ENCODE measurements around the gene ANKRD40CL.
"Not testable (repeated sequence)": the region's sequence is repeated elsewhere in the genome, so short reads cannot be mapped to it uniquely, and the experiment has no call there.

Gene ANKRD40CL

DNA sequence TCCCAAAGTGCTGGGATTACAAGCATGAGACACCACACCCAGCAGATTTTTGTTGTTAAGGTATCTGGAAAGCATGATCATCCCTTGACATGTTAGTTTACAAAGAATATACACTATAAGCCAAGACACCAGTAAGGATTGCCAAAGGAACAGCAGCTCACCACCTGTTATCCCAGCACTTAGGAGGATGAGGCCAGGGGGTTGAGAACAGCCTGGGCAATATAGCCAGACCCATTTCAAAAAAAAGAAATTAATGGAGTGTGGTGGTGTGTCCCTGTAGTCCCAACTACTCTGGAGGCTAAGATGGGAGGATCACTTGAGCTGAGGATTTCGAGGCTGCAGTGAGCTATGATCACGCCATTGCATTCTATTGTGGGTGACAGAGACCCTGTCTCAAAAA, 5.1 kb downstream of the ANKRD40CL start:
- DNase-seq (ENCODE audit: low read depth in 2 of 2): no peak

DNA sequence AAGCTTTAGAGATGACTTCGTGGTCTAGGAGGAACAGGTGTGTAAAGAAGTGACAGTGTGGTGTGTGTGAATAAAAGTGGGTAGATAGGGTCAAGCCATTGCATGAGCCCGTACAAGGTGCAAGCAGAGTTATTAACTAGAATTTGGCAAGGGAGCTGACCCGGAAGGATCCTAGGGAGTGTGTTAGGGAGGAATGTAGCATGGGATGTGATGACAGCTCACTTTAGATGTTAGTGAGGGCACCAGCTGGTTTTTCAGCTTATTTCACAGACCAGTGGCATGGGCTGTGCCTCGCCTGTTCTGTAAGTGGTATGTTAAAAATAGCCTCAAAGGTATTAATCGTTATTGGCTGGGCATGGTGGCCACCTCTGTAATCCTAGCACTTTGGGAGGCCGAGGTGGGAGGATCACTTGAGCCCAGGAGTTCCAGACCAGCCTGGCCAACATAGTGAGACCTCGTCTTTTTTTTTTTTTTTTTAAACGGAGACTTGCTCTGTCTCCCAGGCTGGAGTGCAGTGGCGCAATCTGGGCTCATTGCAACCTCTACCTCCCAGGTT, 8.3 kb downstream of the ANKRD40CL start:
- DNase-seq (ENCODE audit: low read depth in 2 of 2): no peak

DNA sequence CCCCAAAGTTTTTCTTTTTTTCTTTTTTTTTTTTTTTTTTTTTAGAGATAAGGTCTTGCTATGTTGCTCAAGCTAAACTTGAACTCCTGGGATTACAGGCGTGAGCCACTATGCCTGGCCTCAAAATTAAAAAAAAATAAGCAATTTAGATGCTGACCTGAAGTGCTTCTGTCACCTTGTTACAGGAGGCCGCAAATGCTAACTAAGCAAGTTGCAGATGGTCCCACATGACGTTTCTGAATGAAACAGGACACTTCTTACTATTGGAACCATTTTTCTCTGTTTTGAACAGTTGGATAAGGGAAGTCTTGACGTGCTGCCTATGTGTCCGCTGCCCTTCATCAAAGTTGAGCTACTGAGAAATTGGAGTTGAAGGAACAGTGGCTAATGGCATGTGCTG, 8.8 kb downstream of the ANKRD40CL start:
- no peak for DNase-seq (ENCODE audit: low read depth in 2 of 2)

DNA sequence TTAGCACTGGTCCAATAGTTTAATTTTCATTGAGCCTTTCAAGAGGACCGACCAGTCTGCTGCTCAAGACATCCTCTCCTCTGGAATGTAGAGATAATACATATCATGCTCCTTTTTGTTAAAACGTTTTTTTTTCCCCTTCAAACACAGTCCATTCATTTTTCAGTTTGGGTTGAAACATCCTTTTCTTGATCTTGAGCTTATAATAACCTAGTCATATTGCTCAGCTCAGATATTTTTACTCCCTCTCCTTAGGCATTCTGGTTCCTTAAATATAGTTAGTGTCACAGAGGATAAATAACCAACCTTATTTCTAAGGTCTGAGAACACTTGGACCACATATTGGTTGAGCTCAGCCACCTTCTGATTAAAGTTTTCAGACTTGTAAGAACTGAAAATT, 12.8 kb downstream of the ANKRD40CL start:
- no peak for DNase-seq (ENCODE audit: low read depth in 2 of 2)

DNA sequence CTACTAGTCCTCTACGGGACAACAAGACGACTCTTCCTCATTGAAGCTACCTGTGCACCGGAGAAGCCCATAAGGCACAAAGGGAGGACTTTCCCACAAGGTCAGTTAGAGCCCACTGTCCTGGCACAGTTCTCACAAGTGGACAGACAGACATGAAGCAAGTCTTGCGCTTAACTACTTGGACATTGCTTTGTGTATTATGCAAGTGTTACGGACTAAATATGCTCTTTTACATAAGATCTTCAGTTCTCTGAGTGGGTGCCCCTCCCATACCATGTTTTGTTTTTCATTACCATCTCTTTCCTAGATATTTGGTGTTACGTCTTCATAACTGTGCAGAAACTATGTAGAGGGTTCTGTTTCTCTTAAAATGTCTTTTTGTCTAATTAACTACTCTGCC, 18.1 kb downstream of the ANKRD40CL start:
- DNase-seq (ENCODE audit: low read depth in 2 of 2): no peak

DNA sequence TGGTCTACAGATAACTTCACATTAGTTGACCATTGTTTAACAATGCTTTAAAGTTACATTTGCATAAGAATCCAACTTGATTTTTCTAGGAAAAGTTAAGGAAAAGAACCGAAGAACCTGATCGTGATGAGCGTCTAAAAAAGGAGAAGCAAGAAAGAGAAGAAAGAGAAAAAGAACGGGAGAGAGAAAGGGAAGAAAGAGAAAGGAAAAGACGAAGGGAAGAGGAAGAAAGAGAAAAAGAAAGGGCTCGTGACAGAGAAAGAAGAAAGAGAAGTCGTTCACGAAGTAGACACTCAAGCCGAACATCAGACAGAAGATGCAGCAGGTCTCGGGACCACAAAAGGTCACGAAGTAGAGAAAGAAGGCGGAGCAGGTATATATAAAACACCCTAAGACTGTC, 21.7 kb downstream of the ANKRD40CL start:
- DNase-seq (ENCODE audit: low read depth in 2 of 2): no peak

DNA sequence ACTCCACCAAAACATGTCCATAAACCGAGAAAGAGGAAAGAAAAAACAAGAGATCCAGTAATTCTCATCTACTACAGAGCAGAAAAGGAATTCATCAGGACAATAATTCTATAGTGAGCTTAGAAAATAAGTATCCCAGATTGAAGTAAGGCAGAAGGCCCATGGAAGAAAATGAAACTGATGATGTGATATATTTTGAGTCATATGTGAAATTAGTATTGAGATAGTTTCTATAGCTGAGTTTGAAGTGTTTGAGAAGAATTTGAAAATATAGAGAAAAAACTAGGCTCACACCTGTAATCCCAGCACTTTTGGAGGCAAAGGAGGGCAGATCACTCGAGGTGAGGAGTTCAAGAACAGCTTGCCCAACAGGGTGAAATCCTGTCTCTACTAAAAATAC, 28.2 kb downstream of the ANKRD40CL start:
- DNase-seq (ENCODE audit: low read depth in 2 of 2): no peak

DNA sequence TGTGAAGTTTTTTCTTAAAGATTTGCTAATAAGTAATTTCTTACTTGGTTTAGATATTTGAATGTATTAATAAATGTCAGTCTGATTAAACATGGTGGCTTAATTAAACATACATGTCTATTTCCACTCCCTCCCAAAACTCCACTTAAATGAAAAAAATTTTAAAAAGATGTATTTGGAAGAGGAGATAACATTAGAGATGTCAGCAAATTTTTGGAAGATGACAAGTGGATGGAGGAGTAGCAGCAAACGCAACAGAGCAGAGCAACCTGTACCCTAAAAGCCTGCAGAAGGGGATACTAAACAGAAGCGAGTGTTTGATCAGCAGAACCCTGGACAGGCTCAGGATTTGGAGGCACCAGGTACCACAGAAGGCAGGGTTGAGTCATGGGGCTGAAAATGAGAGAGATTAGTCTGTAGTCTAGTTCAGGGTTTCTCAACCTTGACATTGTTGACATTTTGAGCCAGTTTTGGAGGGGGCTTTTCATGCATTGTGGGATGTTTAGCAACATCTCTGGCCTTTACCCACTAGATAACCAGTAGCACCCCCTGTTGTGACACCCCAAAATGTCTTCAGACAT, 30.1 kb downstream of the ANKRD40CL start:
- DNase-seq (ENCODE audit: low read depth in 2 of 2): no peak

DNA sequence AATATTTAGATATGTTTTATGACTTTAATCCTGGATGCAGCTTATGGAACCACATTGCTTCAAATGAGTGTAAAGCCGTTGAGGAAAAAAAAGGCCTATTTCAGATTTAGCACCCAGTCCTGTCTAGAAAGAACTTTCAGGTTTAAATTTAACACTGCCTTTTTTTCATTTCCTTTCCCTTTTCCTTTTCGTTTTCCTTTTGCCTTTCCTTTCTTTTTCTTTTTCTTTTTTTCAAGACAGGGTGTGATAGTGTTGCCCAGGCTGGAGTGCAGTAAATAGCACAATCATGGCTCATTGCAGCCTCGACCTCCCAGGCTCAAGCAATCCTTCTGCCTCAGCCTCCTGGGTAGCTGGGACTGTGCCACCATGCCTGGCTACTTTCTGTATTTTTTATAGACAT, 32.0 kb downstream of the ANKRD40CL start:
- no peak for DNase-seq (ENCODE audit: low read depth in 2 of 2)

DNA sequence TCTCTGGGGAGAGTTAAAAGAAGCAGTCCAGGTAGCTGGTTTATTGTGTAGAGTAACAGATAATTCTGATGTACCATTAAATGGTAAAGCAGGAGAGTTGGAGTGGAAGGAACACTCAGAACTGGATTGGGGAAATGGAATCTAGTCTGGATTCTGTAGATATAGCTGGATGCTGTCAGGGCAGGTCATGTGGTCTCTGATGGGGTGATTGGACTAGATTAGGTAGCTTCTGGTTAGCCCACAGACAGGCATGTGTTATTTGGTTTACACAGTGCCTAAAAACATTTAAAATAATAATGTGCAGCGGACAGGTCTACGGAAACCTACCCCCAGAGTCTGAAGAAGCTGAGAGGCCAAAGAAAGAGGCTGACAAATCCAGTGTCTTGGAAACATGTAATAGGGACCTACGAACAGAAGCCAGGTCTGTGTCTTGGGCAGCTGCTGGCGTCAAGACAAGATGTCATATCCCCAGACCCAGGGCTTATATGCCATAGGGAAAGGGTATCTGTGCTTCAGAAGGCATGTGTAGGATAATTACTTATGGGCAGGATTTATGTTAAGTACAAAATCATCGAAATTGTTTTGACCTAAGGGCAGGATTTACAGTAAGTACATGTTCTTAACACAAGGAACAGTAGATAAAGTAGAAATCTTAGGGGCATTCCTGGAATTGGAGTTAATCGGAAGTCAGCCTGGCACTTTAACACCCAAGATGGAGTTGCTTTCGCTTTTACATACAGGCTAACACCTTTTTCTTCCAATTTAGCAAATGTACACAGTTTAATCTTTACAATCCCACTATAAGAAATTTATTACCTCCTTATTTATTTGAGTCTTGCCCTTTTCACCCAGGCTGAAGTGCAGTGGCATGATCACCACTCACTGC, 35.5 kb downstream of the ANKRD40CL start:
- DNase-seq (ENCODE audit: low read depth in 2 of 2): no peak

DNA sequence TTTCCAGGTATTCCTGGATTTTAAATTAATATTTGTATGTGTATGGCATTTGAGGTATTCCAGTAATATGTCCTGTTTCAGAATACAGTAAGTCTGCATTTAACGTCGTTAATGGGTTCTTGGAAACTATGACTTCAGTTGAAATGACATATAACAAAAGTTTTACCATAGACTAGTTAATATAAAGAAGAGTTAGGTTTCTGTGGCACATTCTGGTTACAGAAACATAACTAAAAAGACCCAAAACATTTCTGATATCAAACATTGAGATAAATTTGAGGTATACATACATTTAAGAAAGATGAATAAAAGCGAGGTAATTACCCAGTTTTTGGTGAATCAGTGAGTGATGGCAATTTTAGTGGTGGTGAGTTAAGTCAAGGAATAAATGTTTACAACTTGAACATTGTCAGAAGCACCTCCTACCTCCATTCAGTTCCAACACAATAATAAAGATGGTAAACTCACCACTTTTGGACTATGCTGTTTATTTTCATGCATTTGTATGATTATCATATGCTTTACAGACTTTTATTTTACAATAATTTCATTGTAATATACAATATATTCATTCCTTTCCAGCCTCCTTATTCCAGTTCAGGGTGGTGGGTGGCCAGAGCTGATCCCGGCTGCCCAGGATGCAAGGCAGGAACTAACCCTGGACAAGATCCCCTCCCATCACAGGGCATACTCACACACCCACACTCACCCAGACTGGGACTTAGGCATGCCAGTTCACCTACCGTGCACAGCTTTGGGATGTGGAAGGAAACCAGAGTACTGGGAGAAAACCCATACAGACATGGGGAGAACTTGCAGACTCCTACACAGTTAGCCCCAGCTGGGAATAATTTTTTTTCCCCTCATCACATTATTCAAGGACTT, 38.2 kb downstream of the ANKRD40CL start:
- no peak for DNase-seq (ENCODE audit: low read depth in 2 of 2)

DNA sequence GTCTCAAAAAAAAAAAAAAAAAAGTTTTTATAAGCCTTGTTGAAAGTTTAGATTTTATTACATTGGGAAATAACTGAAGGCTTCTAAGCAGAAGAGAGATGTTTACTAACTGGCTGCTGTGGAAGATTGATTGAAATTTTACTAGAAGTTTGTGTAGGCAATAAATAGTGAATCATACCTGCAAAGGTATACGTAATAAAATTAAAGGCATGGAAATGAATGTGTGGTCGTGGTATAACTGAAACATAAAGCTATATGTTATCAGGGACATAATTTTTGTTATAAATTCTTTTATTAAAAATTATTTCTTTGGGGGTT, 39.2 kb downstream of the ANKRD40CL start:
- no peak for DNase-seq (ENCODE audit: low read depth in 2 of 2)

DNA sequence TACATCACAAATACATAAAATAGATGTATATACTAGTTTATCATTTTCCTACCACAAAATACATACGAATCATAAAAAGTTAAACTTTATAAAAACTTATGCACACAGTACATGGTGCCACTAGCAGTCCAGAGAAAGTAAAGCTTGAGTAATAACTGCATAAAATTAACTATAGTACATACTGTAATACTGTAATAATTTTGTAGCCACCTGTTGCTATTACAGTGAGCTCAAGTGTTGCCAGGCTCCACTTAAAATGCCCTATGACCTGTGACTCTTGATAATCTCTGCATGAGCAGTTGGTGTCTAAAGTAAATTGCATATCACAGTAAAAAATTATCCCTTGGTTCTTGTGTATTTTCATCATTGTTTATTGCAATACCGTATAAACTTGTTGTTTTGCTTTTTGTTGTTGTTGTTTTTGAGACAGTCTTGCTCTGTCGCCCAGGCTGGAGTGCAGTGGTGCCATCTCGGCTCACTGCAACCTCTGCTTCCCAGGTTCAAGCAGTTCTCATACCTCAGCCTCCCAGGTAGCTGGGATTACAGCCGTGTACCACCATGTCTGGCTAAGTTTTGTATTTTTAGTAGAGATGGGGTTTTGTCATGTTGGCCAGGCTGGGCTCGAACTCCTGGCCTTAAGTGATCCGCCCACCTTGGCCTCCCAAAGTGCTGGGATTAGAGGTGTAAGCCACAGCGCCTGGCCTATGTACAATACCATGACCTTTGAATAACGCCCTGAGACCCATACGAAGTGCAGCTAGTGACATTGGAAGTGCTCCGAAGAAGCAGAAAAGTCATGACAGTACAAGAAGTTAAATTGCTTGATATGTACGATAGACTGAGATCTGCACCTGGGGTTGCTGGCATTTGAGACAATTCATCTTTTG, 41.3 kb downstream of the ANKRD40CL start:
- no peak for DNase-seq (ENCODE audit: low read depth in 2 of 2)

DNA sequence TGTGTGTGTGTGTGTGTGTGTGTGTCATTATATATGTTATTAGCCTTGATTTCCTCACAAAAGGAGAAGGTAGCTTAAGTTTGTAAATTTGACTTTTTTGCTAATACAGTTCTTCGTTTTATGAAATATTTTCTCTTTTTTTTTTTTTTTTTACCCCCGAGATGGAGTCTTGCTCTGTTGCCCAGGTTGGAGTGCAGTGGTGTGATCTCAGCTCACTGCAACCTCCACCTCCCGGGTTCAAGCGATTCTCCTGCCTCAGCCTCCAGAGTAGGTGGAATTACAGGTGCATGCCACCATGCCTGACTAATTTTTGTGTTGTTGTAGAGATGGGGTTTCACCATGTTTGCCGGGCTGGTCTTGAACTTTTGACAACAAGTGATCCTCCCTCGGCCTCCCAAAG, 42.7 kb downstream of the ANKRD40CL start:
- DNase-seq (ENCODE audit: low read depth in 2 of 2): not testable (repeated sequence)

DNA sequence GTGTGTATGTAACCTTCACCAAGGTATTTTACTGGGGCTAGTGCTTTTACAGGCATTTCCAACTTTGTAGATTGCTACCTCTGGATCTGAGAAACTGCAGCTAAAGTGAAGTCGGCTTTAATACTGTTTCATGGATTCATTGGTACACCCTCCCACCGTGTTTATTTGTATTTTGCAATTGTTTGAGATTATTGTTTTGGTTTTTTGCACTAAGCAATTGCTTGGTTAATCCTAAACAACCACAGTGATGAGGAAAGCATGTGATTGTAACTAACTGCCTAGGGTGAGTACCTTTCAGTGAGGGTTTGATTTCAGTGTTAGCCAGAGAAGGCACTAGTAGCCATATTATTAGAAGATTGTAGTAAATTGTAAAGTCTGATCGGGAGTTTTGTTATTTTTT, 44.6 kb downstream of the ANKRD40CL start:
- no peak for DNase-seq (ENCODE audit: low read depth in 2 of 2)

DNA sequence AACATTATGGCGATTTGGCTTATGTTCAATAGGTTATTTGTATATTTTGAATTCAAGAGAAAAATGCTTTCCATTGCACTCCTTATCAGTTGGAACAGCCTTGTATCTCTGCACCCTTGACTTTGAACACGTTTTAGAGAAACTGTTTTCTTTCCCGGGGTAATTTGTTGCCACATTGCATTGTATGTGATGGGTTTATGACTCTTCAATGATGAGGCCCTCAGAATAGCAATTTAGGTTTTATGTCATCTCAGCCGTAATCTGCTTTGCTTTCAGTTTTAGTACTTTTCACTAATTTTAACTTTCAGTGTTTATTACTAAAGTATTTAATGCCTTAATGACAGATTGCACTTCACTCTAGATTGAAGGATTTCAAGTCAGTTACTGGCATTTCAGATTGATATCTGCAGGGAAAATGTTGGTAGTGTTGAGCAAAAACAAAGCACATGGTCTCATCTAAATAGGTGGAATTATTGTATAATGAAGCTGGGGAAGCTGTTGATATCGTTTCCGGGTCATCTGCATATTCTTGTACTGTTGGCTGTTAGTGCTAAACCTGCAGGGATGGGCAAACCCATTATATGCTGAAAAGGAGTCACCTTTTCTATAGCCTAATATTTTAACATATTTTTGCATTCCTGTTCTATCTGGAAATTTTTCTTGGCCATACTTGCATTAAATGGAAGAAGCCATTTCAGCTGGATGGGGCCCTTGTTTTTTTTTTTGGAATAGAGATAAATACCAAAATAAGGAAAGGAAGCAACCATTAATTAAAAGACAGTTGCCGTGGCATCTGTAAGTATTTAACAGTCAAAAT, 45.9 kb downstream of the ANKRD40CL start:
- no peak for DNase-seq (ENCODE audit: low read depth in 2 of 2)

DNA sequence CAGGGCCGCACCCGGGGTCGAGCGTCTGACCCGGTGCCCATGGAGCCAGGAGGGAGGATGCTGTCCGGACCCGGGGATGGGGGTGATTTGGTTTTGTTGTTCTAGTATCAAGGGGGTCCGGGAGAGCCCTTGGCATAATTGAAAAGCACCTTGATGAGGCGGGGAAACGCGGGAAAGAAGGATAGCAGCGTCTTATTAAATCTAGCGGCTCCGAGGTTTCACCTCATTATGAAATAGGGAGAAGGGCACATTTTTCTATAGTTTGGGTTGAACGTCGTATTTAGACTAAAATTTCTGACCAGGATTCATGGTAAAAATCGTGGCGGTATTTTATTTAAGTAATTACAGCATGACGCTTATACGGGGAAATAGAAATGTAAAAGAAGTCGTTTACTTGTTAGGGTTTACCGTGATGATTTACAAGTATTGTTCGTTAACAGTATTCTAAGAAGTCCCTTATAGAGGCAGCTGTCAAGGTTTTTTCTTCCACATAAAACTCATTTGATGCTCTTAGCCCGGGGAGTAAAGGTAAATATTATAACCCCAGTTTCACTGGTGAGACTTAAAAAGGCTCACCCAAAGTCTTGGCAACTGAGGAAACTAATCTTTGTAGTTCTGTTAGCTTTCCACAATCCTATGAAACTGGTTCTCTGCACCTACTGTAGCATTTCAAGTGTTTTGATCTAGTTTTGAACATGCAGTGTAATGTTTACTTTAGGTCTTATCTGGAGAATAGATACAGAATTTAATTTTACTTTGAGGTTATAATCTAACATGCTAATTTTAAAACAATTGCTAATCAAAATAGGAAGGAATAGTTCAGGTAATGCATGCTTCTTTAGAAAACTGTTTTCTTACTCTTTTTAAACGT, 47.2 kb downstream of the ANKRD40CL start:
- no peak for DNase-seq (ENCODE audit: low read depth in 2 of 2)

DNA sequence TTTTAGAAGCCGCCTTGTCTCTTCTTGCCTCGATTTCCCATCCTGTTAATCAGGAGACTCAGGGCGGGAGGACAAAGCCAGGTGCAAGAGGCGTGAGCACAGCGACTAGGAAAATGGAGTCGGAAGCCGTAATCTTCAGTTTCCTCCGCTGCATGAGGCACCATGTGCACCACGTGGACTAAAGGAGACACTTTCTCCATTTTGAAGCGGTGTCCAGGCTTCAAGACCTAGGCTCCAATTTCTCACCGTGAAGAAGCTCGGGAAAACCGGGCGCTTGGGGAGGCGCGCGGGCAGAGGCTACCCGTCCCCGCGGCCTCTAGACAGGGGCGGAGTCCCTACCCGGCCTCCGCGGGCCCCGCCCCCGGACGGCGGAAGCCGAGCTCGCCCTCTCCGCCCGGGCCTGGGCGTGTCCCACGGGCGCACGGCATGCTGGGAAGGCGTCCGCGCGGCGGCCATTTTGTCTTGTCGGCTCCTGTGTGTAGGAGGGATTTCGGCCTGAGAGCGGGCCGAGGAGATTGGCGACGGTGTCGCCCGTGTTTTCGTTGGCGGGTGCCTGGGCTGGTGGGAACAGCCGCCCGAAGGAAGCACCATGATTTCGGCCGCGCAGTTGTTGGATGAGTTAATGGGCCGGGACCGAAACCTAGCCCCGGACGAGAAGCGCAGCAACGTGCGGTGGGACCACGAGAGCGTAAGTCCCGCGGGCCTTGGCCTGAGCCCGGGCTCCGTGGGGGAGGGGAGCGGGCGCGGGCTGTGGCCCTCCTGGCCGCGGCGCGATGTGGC, 48.0 kb downstream of the ANKRD40CL start, which contains the start of gene LUC7L3:
Gene LUC7L3, plus strand, starts transcription at position 460 of the 780 bp plus-strand sequence. Its CDS starts 130 bp downstream, at position 590.
- peak; percentile 85 to 91 for DNase-seq (ENCODE audit: low read depth in 2 of 2)

DNA sequence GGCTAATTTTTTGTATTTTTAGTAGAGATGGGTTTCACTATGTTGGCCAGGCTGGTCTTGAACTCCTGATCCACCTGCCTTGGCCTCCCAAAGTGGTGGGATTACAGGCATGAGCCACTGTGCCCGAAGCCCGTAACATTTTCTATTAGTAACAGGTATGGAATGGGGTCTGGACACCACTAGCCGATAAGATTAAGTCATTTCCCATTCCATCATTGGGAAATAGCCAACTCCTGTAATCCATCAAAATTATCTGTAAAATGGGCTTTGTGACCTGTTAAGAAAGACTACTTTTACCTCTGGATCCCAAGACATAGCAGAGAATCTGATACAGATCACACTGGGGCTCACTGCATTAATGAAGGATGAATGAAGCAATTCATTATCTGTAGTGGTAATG, 51.8 kb downstream of the ANKRD40CL start:
- no peak for DNase-seq (ENCODE audit: low read depth in 2 of 2)

Measured in stimulated activated CD4-positive, alpha-beta T cell treated with anti-CD3 and anti-CD28 coated beads, Interleukin-15, amount 100 ng/mL, for 48 hours (primary cell).